Pons (tissue), 1 donor: ENCODE data around the gene DDX53.
A peak's percentile ranks its signal among the peaks of the same experiment; 100 is the strongest.

Experiments used
- DNase-seq: peaks from one replicate; pipeline ENCODE4 v3.0.0-alpha.2; 2016; ENCODE audit warnings: low spot score

DDX53 gene

GRCh38 chrX:22999696-23000223 lies at the start of gene DDX53:
Gene DDX53 (plus strand): TSS chrX:22999960. CDS start chrX:23000058, 98 bp downstream.
- DNase-seq, result no peak

GRCh38 chrX:22950269-22951266 lies 49.2 kb upstream of the DDX53 start:
- no peak for DNase-seq

- no peak for DNase-seq
These were observed 47.8 kb upstream of the DDX53 start for GRCh38 chrX:22952010-22952409.

- no peak for DNase-seq
These were observed 41.5 kb upstream of the DDX53 start for GRCh38 chrX:22958250-22958649.

- DNase-seq, result no peak
These were observed 40.4 kb upstream of the DDX53 start for GRCh38 chrX:22959204-22959920.

GRCh38 chrX:22963196-22963595 lies 36.6 kb upstream of the DDX53 start:
- DNase-seq, result no peak

GRCh38 chrX:22968494-22968893 lies 31.3 kb upstream of the DDX53 start:
- no peak for DNase-seq

- no peak for DNase-seq
These were observed 30.3 kb upstream of the DDX53 start for GRCh38 chrX:22969411-22969810.

- no peak for DNase-seq
These were observed 28.9 kb upstream of the DDX53 start for GRCh38 chrX:22970861-22971260.

- DNase-seq, result no peak
These were observed 25.1 kb upstream of the DDX53 start for GRCh38 chrX:22974616-22975015.

GRCh38 chrX:22975786-22976185 lies 24.0 kb upstream of the DDX53 start:
- DNase-seq, result no peak

GRCh38 chrX:22985958-22986357 lies 13.8 kb upstream of the DDX53 start:
- no peak for DNase-seq

- DNase-seq, result no peak
These were observed 12.3 kb upstream of the DDX53 start for GRCh38 chrX:22987452-22987851.

- DNase-seq, result no peak
These were observed 3.4 kb downstream of the DDX53 start for GRCh38 chrX:23003116-23003515.

- peak; percentile 49 for DNase-seq
These were observed 8.8 kb downstream of the DDX53 start for GRCh38 chrX:23008431-23009099.

- DNase-seq, result no peak
These were observed 12.4 kb downstream of the DDX53 start for GRCh38 chrX:23012162-23012561.

- no peak for DNase-seq
These were observed 12.9 kb downstream of the DDX53 start for GRCh38 chrX:23012636-23013035.

- no peak for DNase-seq
These were observed 13.6 kb downstream of the DDX53 start for GRCh38 chrX:23013366-23013765.

- no peak for DNase-seq
These were observed 31.8 kb downstream of the DDX53 start for GRCh38 chrX:23031600-23031999.

- DNase-seq, result no peak
These were observed 35.7 kb downstream of the DDX53 start for GRCh38 chrX:23035493-23035892.

- DNase-seq, result no peak
These were observed 46.7 kb downstream of the DDX53 start for GRCh38 chrX:23046443-23046842.
